Tibial nerve (tissue), 3 donors: ENCODE data around the gene ZBED5.

ENCODE experiments used
- POLR2A ChIP-seq, 2 donors: fragments of 450-650 bp; IDR thresholded peaks; one replicate each; pipeline ENCODE4 v1.6.1; 2017; ENCODE audit warnings: antibody characterized with exemption in 2 of 2, mild to moderate bottlenecking in 2 of 2, moderate library complexity in 2 of 2
- TF ChIP-seq, protein P1 (sequence below), 5 experiments: fragments of 200-600 bp in 3 of 5; fragments of 450-650 bp in 2 of 5; sonication (generic) in 3 of 5; IDR thresholded peaks; one replicate each; pipeline ENCODE4 v1.5.1; 2016 to 2019; ENCODE audit warnings: antibody characterized with exemption in 5 of 5, mild to moderate bottlenecking in 3 of 5, moderate library complexity in 2 of 5

DNA sequence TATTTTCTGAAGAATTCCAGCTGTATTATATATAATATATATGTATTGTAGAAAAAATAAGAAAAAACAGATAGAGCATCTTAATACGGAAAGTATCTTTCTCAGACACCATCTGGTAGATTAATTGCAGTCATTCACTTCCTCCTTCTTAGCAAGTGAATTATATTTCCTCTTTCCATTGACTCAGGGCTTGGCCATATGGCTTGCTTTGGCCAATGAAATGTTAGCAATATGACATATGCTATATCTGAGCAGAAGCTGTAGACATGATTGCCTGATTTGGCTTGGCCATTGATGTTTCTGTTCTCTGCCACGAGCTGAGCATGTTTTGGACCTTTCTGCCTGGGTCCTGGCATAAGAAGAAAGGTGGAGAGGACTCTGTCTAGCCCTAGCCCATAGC, 34.4 kb upstream of the ZBED5 start:
- no peak for TF ChIP-seq POLR2A (IDR thresholded peaks at IDR 0.05)
- TF ChIP-seq, protein P1, sequence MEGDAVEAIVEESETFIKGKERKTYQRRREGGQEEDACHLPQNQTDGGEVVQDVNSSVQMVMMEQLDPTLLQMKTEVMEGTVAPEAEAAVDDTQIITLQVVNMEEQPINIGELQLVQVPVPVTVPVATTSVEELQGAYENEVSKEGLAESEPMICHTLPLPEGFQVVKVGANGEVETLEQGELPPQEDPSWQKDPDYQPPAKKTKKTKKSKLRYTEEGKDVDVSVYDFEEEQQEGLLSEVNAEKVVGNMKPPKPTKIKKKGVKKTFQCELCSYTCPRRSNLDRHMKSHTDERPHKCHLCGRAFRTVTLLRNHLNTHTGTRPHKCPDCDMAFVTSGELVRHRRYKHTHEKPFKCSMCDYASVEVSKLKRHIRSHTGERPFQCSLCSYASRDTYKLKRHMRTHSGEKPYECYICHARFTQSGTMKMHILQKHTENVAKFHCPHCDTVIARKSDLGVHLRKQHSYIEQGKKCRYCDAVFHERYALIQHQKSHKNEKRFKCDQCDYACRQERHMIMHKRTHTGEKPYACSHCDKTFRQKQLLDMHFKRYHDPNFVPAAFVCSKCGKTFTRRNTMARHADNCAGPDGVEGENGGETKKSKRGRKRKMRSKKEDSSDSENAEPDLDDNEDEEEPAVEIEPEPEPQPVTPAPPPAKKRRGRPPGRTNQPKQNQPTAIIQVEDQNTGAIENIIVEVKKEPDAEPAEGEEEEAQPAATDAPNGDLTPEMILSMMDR (IDR thresholded peaks at IDR 0.05): no peak
